ENCODE measurements around the gene SORCS3. TPM values are rescaled to one million over a fixed set of nuclear protein-coding genes. Genes with fewer than 3 reads are reported as not detected.
A peak's percentile ranks its signal among the peaks of the same experiment; 100 is the strongest.

SORCS3 gene
- total and polyA plus RNA-seq, 11 donors, result 0.03 to 0.19 (median 0.05) TPM; not detected in 8

DNA sequence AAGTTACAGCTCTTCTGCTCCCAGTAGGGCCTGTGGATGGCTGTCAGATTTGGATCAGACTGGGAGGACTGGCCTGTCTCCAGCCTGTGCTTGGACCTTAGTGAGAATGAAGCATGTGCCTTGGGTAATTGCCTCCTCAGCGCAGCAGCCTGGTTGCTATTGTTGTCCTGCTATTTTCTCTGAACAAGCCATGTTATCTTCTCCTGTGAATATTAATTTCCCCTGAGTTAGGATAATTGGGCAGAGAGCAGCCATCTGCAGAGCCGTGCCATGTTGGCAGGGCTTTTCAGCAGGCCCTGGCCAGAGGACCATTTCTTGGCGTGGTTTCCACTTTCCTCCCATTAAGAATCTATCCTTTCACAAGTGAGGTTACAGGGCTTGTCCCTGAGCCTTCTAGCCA, 497.3 kb downstream of the SORCS3 start:
- Histone ChIP-seq H3K36me3 (no peaks in the 10 kb centered on the region), H3K4me3 (no peak overlapping the region), H3K9me3 (no peaks in the 10 kb centered on the region), H3K27ac (no peak overlapping the region), H3K4me1 (no peaks in the 10 kb centered on the region), H3K27me3 (no peaks in the 10 kb centered on the region)
- DNase-seq (peak in 2 of 5 donors; percentile 52 to 57), ATAC-seq (peak in 3 of 4 donors; percentile 34 to 60 (median 42))
- intact Hi-C loops (cut with DNase I), result no loop called here
- TF ChIP-seq CTCF (IDR thresholded peaks at IDR 0.05), result no peak
- TF ChIP-seq POLR2A (IDR thresholded peaks at IDR 0.05), result no peak
- 49 to 51% (median 50%) methylated on average over 3 of the region's 3 CpGs for WGBS, 4 donors

DNA sequence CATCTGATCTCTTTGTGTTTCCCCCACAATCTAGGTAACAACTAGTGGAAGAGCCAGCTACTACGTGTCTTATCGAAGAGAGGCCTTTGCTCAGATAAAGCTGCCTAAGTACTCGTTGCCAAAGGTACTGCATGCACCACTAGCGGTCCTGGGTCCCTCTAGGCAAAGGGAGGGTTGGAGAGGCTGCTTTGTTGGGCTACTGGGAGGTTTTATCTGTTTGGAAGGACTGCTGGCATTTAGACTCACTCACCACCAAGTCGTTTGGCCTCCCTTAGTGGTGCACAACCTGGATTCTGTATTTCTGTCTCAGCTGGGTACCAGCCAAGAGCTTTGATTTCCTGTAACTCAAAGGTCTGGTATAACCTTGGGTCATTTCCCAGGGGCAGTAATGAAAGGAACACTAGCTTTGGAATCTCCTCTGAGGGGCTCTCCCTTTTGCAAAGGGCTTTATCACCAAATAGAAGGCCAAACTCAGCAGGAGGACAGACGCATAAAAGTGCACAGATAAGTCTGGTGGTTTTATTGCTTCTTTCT, 498.3 kb downstream of the SORCS3 start:
- DNase-seq (peak in 1 of 5 donors; percentile 29), ATAC-seq (peak in 3 of 4 donors; percentile 26 to 92 (median 52))
- TF ChIP-seq POLR2A (IDR thresholded peaks at IDR 0.05), result no peak
- no peak for TF ChIP-seq CTCF (IDR thresholded peaks at IDR 0.05)
- Histone ChIP-seq H3K4me1 (no peaks in the 10 kb centered on the region), H3K27ac (peak overlapping the region in 1 of 12 donors; percentile 13), H3K27me3 (no peaks in the 10 kb centered on the region), H3K9me3 (no peaks in the 10 kb centered on the region), H3K4me3 (no peak overlapping the region), H3K36me3 (no peaks in the 10 kb centered on the region)
- intact Hi-C loops (cut with DNase I), result no loop called here
- 19 to 51% (median 30%) methylated on average over 3 to 6 of the region's 6 CpGs for WGBS, 4 donors

- ATAC-seq, result no peak
- H3K27me3 ChIP-seq, result no peaks in the 10 kb centered on the region
- no peak overlapping the region for H3K27ac ChIP-seq
- no peak overlapping the region for H3K4me3 ChIP-seq
- no peak for TF ChIP-seq POLR2A (IDR thresholded peaks at IDR 0.05)
- TF ChIP-seq CTCF (IDR thresholded peaks at IDR 0.05), result no peak
- no peaks in the 10 kb centered on the region for H3K36me3 ChIP-seq
- no peaks in the 10 kb centered on the region for H3K9me3 ChIP-seq
- DNase-seq, result no peak
- H3K4me1 ChIP-seq, result no peaks in the 10 kb centered on the region
- intact Hi-C loops (cut with DNase I), result no loop called here
- WGBS, 4 donors, result 66 to 75% (median 72%) methylated on average over 3 of the region's 3 CpGs
These were observed 499.5 kb downstream of the SORCS3 start for GRCh38 chr10:105140600-105140999.

- intact Hi-C loops (cut with DNase I), result no loop called here
- Histone ChIP-seq H3K4me1 (no peaks in the 10 kb centered on the region), H3K27me3 (no peaks in the 10 kb centered on the region), H3K27ac (no peak overlapping the region), H3K9me3 (no peaks in the 10 kb centered on the region), H3K4me3 (no peak overlapping the region), H3K36me3 (no peaks in the 10 kb centered on the region)
- WGBS, 4 donors, result 44 to 62% (median 56%) methylated on average over 2 of the region's 2 CpGs
- TF ChIP-seq CTCF (IDR thresholded peaks at IDR 0.05) (no peak), POLR2A (IDR thresholded peaks at IDR 0.05) (no peak)
- no peak for DNase-seq
- no peak for ATAC-seq
These were observed 504.6 kb downstream of the SORCS3 start for GRCh38 chr10:105145711-105146110.
